Measurements from ENCODE around the gene ATP6AP1.
"Not testable (repeated sequence)": the region's sequence is repeated elsewhere in the genome, so short reads cannot be mapped to it uniquely, and the experiment has no call there.

ATP6AP1 gene

GRCh38 chrX:154428176-154429171 lies at the start of gene ATP6AP1:
Gene ATP6AP1 (plus strand): TSS chrX:154428677. CDS start chrX:154428693, 16 bp downstream.
- DNase-seq (ENCODE audit: low read depth), result peak; percentile 81

GRCh38 chrX:154378799-154379568 lies 49.5 kb upstream of the ATP6AP1 start, which contains the start of gene EMD:
Gene EMD (plus strand): TSS chrX:154379295. CDS start chrX:154379485, 190 bp downstream.
- DNase-seq (ENCODE audit: low read depth), result peak; percentile 95

- DNase-seq (ENCODE audit: low read depth), result no peak
Measured at GRCh38 chrX:154379569-154379951, 48.9 kb upstream of the ATP6AP1 start.

- no peak for DNase-seq (ENCODE audit: low read depth)
Measured at GRCh38 chrX:154380153-154380552, 48.3 kb upstream of the ATP6AP1 start.

GRCh38 chrX:154380787-154381186 lies 47.7 kb upstream of the ATP6AP1 start:
- DNase-seq (ENCODE audit: low read depth), result no peak

GRCh38 chrX:154381271-154381670 lies 47.2 kb upstream of the ATP6AP1 start:
- DNase-seq (ENCODE audit: low read depth), result no peak

GRCh38 chrX:154382483-154383069 lies 45.9 kb upstream of the ATP6AP1 start:
- DNase-seq (ENCODE audit: low read depth), result no peak

- DNase-seq (ENCODE audit: low read depth), result no peak
Measured at GRCh38 chrX:154383359-154384283, 44.9 kb upstream of the ATP6AP1 start.

GRCh38 chrX:154384284-154384892 lies 44.1 kb upstream of the ATP6AP1 start:
- DNase-seq (ENCODE audit: low read depth), result no peak

GRCh38 chrX:154388094-154388493 lies 40.4 kb upstream of the ATP6AP1 start:
- not testable (repeated sequence) for DNase-seq (ENCODE audit: low read depth)

GRCh38 chrX:154388649-154389048 lies 39.8 kb upstream of the ATP6AP1 start:
- DNase-seq (ENCODE audit: low read depth), result not testable (repeated sequence)

GRCh38 chrX:154389812-154390747 lies 38.4 kb upstream of the ATP6AP1 start:
- not testable (repeated sequence) for DNase-seq (ENCODE audit: low read depth)

- DNase-seq (ENCODE audit: low read depth), result not testable (repeated sequence)
Measured at GRCh38 chrX:154396363-154396762, 32.1 kb upstream of the ATP6AP1 start.

GRCh38 chrX:154396973-154397887 lies 31.2 kb upstream of the ATP6AP1 start:
- DNase-seq (ENCODE audit: low read depth), result peak; percentile 39

- peak; percentile 79 for DNase-seq (ENCODE audit: low read depth)
Measured at GRCh38 chrX:154397888-154398667, 30.4 kb upstream of the ATP6AP1 start, which contains the start of gene RPL10. Gene RPL10 (plus strand): TSS chrX:154398377. CDS start chrX:154398520, 143 bp downstream.

- DNase-seq (ENCODE audit: low read depth), result peak; percentile 69
Measured at GRCh38 chrX:154398668-154399526, 29.6 kb upstream of the ATP6AP1 start.

All from activated T-helper 1 cell treated with Interleukin-2 at 50 U/mL for 16 hours (primary cell).